ENCODE data around the gene FBXO21. TPM values are rescaled to one million over a fixed set of nuclear protein-coding genes. Genes with fewer than 3 reads are reported as not detected.
"Not testable (repeated sequence)": the region's sequence is repeated elsewhere in the genome, so short reads cannot be mapped to it uniquely, and the experiment has no call there.

FBXO21 gene
- total and polyA plus RNA-seq, 2 experiments from 2014 or later: 32.3 to 43.9 TPM

DNA sequence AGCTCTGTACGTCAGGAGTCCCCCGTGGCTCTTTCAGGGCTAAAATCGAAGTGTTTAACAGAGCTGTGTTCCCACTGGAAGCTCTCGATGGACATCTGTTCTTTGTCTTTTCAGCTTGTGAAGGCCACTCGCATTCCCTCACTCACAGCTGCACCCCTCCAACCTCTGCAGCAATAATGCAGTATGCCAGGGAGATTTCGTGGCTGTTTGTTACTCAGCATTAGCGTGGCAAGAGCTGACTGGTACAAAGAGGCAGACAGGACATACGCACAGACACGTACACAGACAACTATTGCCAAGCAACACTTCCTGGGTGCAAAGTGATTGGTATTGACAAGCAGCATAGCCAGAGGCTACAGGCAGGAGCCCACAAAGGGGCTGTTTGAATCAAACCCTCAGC, 11.8 kb upstream of the FBXO21 start:
- DNase-seq: no peak
- H3K27ac ChIP-seq: no peak overlapping the region
- no peaks in the 10 kb centered on the region for H3K9me2 ChIP-seq (ENCODE audit: insufficient read depth)
- no peaks in the 10 kb centered on the region for H3K79me2 ChIP-seq (ENCODE audit: insufficient read depth)
- H3K4me2 ChIP-seq (ENCODE audit: unreplicated experiment): no peak overlapping the region
- H3K4me1 ChIP-seq (ENCODE audit: insufficient read depth): no peaks in the 10 kb centered on the region
- no peak for TF ChIP-seq EZH2 (IDR thresholded peaks at IDR 0.05; ENCODE audit: insufficient read depth, poor library complexity, severe bottlenecking)
- TF ChIP-seq EZH2phosphoT487 (IDR thresholded peaks at IDR 0.05; ENCODE audit: insufficient read depth, low read depth): no peak
- H2AFZ ChIP-seq: no peak overlapping the region
- no peaks in the 10 kb centered on the region for H3K36me3 ChIP-seq (ENCODE audit: low read depth)
- H4K20me1 ChIP-seq (ENCODE audit: insufficient read depth): no peaks in the 10 kb centered on the region
- H3K27me3 ChIP-seq (replicated peaks; ENCODE audit: insufficient read depth): peaks cover 3% of the 10 kb centered on the region; the same call in 1 of the 2 replicates
- H3K4me3 ChIP-seq: no peak overlapping the region
- in situ Hi-C loops (cut with MboI): no loop called here
- H3F3A ChIP-seq (ENCODE audit: insufficient read depth): no peaks in the 10 kb centered on the region
- 70 to 72% methylated on average over 9 of the region's 9 CpGs for WGBS, 2 experiments (ENCODE audit: low coverage in 1 of 2, low lambda C conversion rate in 2 of 2, missing lambda C conversion rate in 2 of 2)
- no peak overlapping the region for H3K9ac ChIP-seq
- H3K9me3 ChIP-seq (ENCODE audit: low read depth): no peaks in the 10 kb centered on the region

DNA sequence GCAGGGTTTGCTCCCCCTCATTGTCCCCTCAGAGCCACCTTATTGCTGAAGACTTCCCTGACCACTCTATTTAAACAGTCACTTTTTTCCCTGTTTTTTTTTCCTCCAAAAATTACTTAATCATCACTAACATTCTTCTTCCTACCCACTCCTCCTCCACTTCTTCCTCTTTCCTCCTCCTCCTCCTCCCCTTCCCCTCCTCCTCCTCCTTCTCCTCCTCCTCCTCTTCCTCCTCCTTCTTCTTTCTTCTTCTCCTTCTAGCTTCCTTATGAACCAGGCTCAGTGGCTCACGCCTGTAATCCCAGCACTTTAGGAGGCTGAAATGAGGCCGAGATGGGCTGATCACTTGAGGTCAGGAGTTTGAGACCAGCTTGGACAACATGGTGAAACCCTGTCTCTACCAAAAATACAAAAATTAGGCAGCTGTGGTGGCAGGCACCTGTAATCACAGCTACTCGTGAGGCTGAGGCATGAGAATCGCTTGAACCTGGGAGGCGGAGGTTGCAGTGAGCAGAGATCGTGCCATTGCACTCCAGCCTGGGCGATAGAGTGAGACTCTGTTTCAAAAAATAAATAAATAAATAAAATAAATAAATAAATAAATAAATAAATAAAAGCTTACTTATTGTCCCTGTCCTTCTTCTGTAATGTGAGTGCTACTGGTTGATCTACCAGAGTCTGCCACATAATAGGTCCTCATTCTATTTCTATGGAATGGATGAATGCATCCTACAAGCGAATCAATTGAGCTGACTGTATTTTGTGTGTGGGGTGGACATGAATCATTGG, 9.9 kb upstream of the FBXO21 start:
- H3K4me1 ChIP-seq (ENCODE audit: insufficient read depth); H3F3A ChIP-seq (ENCODE audit: insufficient read depth); H3K27me3 ChIP-seq (replicated peaks; ENCODE audit: insufficient read depth); H3K9me2 ChIP-seq (ENCODE audit: insufficient read depth); in situ Hi-C loops (cut with MboI); H3K27ac ChIP-seq; H3K4me3 ChIP-seq; H3K9ac ChIP-seq; H3K79me2 ChIP-seq (ENCODE audit: insufficient read depth); H3K4me2 ChIP-seq (ENCODE audit: unreplicated experiment); H4K20me1 ChIP-seq (ENCODE audit: insufficient read depth); H3K9me3 ChIP-seq (ENCODE audit: low read depth); H2AFZ ChIP-seq; DNase-seq; H3K36me3 ChIP-seq (ENCODE audit: low read depth): not testable (repeated sequence)
- 66 to 69% methylated on average over 8 of the region's 8 CpGs for WGBS, 2 experiments (ENCODE audit: low coverage in 1 of 2, low lambda C conversion rate in 2 of 2, missing lambda C conversion rate in 2 of 2)

DNA sequence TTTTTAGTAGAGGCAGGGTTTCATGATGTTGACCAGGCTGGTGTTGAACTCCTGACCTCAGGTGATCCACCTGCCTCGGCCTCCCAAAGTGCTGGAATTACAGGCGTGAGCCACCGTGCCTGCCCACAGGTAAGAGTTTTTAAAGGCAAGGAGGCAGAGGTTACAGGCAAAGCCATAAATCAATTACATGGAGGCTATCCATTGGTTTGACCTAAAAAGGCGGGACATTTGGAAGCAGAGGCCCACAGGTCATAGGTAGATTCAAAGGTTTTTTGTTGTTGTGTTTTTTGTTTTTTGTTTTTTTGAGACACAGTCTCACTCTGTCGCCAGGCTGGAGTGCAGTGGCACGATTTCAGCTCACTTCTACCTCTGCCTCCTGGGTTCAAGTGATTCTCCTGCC, 6.1 kb upstream of the FBXO21 start:
- H3K4me3 ChIP-seq; H3F3A ChIP-seq (ENCODE audit: insufficient read depth); H3K79me2 ChIP-seq (ENCODE audit: insufficient read depth); H3K9ac ChIP-seq; H3K4me1 ChIP-seq (ENCODE audit: insufficient read depth); H3K4me2 ChIP-seq (ENCODE audit: unreplicated experiment); DNase-seq; H2AFZ ChIP-seq; in situ Hi-C loops (cut with MboI); H3K9me2 ChIP-seq (ENCODE audit: insufficient read depth); H3K27ac ChIP-seq; H3K36me3 ChIP-seq (ENCODE audit: low read depth); H3K9me3 ChIP-seq (ENCODE audit: low read depth); H3K27me3 ChIP-seq (replicated peaks; ENCODE audit: insufficient read depth); H4K20me1 ChIP-seq (ENCODE audit: insufficient read depth): not testable (repeated sequence)
- 58 to 59% methylated on average over 6 of the region's 6 CpGs for WGBS, 2 experiments (ENCODE audit: low coverage in 1 of 2, low lambda C conversion rate in 2 of 2, missing lambda C conversion rate in 2 of 2)

DNA sequence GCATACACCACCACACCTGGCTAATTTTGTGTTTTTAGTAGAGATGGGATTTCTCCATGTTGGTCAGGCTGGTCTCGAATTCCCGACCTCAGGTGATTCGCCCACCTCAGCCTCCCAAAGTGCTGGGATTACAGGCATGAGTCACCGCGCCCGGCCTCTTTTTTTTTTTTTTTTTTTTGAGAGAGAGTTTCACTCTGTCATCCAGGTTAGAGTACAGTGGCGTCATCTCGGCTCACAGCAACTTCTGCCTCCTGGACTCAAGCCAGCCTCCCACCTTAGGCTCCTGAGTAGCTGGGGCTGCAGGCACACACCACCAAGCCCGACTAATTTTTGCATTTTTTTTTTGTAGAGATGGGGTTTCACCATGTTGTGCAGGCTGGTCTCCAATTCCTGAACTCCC, 4.8 kb upstream of the FBXO21 start:
- DNase-seq; H3K9me3 ChIP-seq (ENCODE audit: low read depth); H2AFZ ChIP-seq; H3F3A ChIP-seq (ENCODE audit: insufficient read depth); H3K27ac ChIP-seq; H3K79me2 ChIP-seq (ENCODE audit: insufficient read depth); H3K27me3 ChIP-seq (replicated peaks; ENCODE audit: insufficient read depth); H3K4me2 ChIP-seq (ENCODE audit: unreplicated experiment); H3K36me3 ChIP-seq (ENCODE audit: low read depth); in situ Hi-C loops (cut with MboI); H3K9me2 ChIP-seq (ENCODE audit: insufficient read depth); H4K20me1 ChIP-seq (ENCODE audit: insufficient read depth); H3K4me1 ChIP-seq (ENCODE audit: insufficient read depth); H3K4me3 ChIP-seq; H3K9ac ChIP-seq: not testable (repeated sequence)
- 80 to 82% methylated on average over 5 to 9 of the region's 9 CpGs for WGBS, 2 experiments (ENCODE audit: low coverage in 1 of 2, low lambda C conversion rate in 2 of 2, missing lambda C conversion rate in 2 of 2)

DNA sequence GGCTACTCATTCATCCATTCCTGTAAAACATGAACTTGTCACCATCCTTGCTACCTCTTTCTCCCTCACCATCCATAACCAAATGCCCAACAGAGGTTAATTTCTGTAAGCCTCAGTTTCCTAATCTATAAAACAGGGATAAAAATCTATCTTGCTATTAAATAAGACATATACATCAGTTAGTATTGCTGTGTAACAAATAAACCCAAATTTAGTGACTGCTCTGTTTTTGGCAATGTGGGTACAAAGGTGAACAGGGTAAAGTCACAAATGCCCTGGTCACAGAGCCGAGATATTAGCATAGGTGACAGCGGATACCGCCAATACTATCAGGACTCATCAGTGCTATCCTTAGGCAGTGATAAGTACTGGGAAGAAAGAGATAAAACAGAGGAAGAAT, 3.6 kb upstream of the FBXO21 start:
- H3K4me3 ChIP-seq: no peak overlapping the region
- H3K9me3 ChIP-seq (ENCODE audit: low read depth): no peaks in the 10 kb centered on the region
- H3K9ac ChIP-seq: no peak overlapping the region
- no peak overlapping the region for H3K27ac ChIP-seq
- no peak overlapping the region for H2AFZ ChIP-seq
- in situ Hi-C loops (cut with MboI): no loop called here
- no peaks in the 10 kb centered on the region for H3K9me2 ChIP-seq (ENCODE audit: insufficient read depth)
- 0 out of 2 replicates have a peak, but pooled peaks cover 3% of the 10 kb centered on the region for H3K4me1 ChIP-seq (ENCODE audit: insufficient read depth)
- H4K20me1 ChIP-seq (ENCODE audit: insufficient read depth): no peaks in the 10 kb centered on the region
- peaks cover 9% of the 10 kb centered on the region; the same call in 1 of the 2 replicates for H3K27me3 ChIP-seq (replicated peaks; ENCODE audit: insufficient read depth)
- H3F3A ChIP-seq (ENCODE audit: insufficient read depth): no peaks in the 10 kb centered on the region
- H3K4me2 ChIP-seq (ENCODE audit: unreplicated experiment): no peak overlapping the region
- TF ChIP-seq EZH2 (IDR thresholded peaks at IDR 0.05; ENCODE audit: insufficient read depth, poor library complexity, severe bottlenecking) (no peak), EZH2phosphoT487 (IDR thresholded peaks at IDR 0.05; ENCODE audit: insufficient read depth, low read depth) (no peak)
- peaks cover 10% of the 10 kb centered on the region; the same call in 1 of the 2 replicates for H3K79me2 ChIP-seq (ENCODE audit: insufficient read depth)
- H3K36me3 ChIP-seq (ENCODE audit: low read depth): no peaks in the 10 kb centered on the region
- DNase-seq: no peak
- 59 to 74% methylated on average over 3 of the region's 3 CpGs for WGBS, 2 experiments (ENCODE audit: low coverage in 1 of 2, low lambda C conversion rate in 2 of 2, missing lambda C conversion rate in 2 of 2)

DNA sequence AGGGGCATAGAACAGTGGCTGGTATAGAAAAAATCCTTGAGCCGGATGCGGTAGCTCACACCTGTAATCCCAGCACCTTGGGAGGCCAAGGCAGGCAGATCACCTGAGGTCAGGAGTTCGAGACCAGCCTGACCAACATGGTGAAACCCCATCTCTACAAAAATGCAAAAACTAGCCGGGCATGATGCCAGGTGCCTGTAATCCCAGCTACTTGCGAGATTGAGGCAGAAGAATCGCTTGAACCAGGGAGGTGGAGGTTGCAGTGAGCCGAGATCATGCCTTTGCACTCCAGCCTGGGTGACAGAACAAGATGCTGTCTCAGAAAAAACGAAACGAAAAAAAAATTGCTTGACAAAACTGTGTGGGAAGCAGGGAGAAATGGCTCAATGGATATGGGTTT, 2.3 kb upstream of the FBXO21 start:
- H3K9me3 ChIP-seq (ENCODE audit: low read depth); in situ Hi-C loops (cut with MboI): not testable (repeated sequence)

More for the DNA sequence above, 2.3 kb upstream of the FBXO21 start:
- H3K9ac ChIP-seq; H2AFZ ChIP-seq; H3K27ac ChIP-seq; H3K36me3 ChIP-seq (ENCODE audit: low read depth); H3K4me2 ChIP-seq (ENCODE audit: unreplicated experiment); H3K27me3 ChIP-seq (replicated peaks; ENCODE audit: insufficient read depth); H4K20me1 ChIP-seq (ENCODE audit: insufficient read depth); H3K4me3 ChIP-seq; H3K4me1 ChIP-seq (ENCODE audit: insufficient read depth); H3F3A ChIP-seq (ENCODE audit: insufficient read depth); DNase-seq; H3K9me2 ChIP-seq (ENCODE audit: insufficient read depth): not testable (repeated sequence)
- WGBS, 2 experiments (ENCODE audit: low coverage in 1 of 2, low lambda C conversion rate in 2 of 2, missing lambda C conversion rate in 2 of 2): 80 to 81% methylated on average over 9 of the region's 9 CpGs
- H3K79me2 ChIP-seq (ENCODE audit: insufficient read depth): peaks cover 23% of the 10 kb centered on the region
